Fibroblast of lung (primary cell): ENCODE data around the gene KLHL17. TPM values are rescaled to one million over a fixed set of nuclear protein-coding genes. Genes with fewer than 3 reads are reported as not detected.

Experiments
- DNase-seq, 2 donors: peaks; one replicate each; pipeline versions ENCODE4 v3.0.0 to v3.0.0-alpha.2; 2010; ENCODE audit warnings: low read depth in 2 of 2
- H2AFZ ChIP-seq: 2 replicates; pipeline ENCODE4 v1.5.1; 2012; ENCODE audit warnings: low read length, control low read depth, inconsistent platforms
- H3K27ac ChIP-seq: 2 replicates; pipeline ENCODE4 v1.5.1; 2011; ENCODE audit warnings: low read length, control low read depth; ENCODE audit not compliant: insufficient read depth
- H3K27me3 ChIP-seq: 2 replicates; pipeline ENCODE4 v1.5.1; 2011; ENCODE audit warnings: mild to moderate bottlenecking, low read length; ENCODE audit not compliant: control insufficient read depth, insufficient read depth
- H3K36me3 ChIP-seq: 2 replicates; pipeline ENCODE4 v1.5.1; 2011; ENCODE audit warnings: low read length; ENCODE audit not compliant: control insufficient read depth, insufficient read depth
- H3K4me1 ChIP-seq: 2 replicates; pipeline ENCODE4 v1.5.1; 2011; ENCODE audit warnings: low read length; ENCODE audit not compliant: control insufficient read depth, insufficient read depth; ENCODE audit errors: extremely low read depth
- H3K4me2 ChIP-seq: 2 replicates; pipeline ENCODE4 v1.5.1; 2011; ENCODE audit warnings: low read length, control low read depth; ENCODE audit not compliant: insufficient read depth; ENCODE audit errors: extremely low read depth
- H3K4me3 ChIP-seq, 4 experiments: fragments of 200-600 bp in 1 of 4; sonication (generic) in 1 of 4; replicated peaks in 1 of 4; 2 replicates each; pipeline ENCODE4 v1.5.1; 2011 to 2016; ENCODE audit warnings: low read length in 4 of 4, low read depth in 3 of 4, mild to moderate bottlenecking in 3 of 4, control low read depth in 2 of 4, inconsistent platforms in 1 of 4, mixed read lengths in 1 of 4; ENCODE audit not compliant: insufficient read depth in 1 of 4; ENCODE audit errors: control extremely low read depth in 1 of 4
- H3K79me2 ChIP-seq: 2 replicates; pipeline ENCODE4 v1.5.1; 2012; ENCODE audit warnings: mild to moderate bottlenecking, low read length, inconsistent platforms; ENCODE audit not compliant: control insufficient read depth, insufficient read depth
- H3K9ac ChIP-seq: 2 replicates; pipeline ENCODE4 v1.5.1; 2011; ENCODE audit warnings: mild to moderate bottlenecking, low read length, control low read depth; ENCODE audit not compliant: insufficient read depth
- H3K9me3 ChIP-seq: 2 replicates; pipeline ENCODE4 v1.5.1; 2012; ENCODE audit warnings: low read depth, low read length; ENCODE audit not compliant: control insufficient read depth, insufficient read depth
- H4K20me1 ChIP-seq: 2 replicates; pipeline ENCODE4 v1.5.1; 2011; ENCODE audit warnings: low read length; ENCODE audit not compliant: control insufficient read depth, insufficient read depth; ENCODE audit errors: extremely low read depth
- EZH2 ChIP-seq: IDR thresholded peaks from 2 replicates; pipeline ENCODE4 v1.5.1; 2012; ENCODE audit warnings: low read length, control low read depth, mild to moderate bottlenecking; ENCODE audit errors: missing control alignments
- polyA plus RNA-seq, 2 donors: library from polyadenylated mRNA; depleted of rRNA in 1 of 2; stranded (reverse) in 1 of 2; unstranded in 1 of 2; fragments of >200 nt; gene quantifications; 2 replicates each; pipeline ENCODE4 v1.2.1, GENCODE V29; 2011 to 2012; ENCODE audit warnings: missing spikeins in 1 of 2
- total RNA-seq: library from RNA; depleted of rRNA; stranded (reverse); fragments of >200 nt; gene quantifications from 2 replicates; pipeline ENCODE4 v1.2.1, GENCODE V29; 2014
- TF ChIP-seq, protein P1 (sequence below), 2 donors: IDR thresholded peaks in 1 of 2; conservative IDR thresholded peaks in 1 of 2; 1 replicate in 1 of 2; 2 replicates in 1 of 2; pipeline ENCODE4 v1.5.1; 2011 to 2012; ENCODE audit warnings: low read length in 2 of 2, control low read depth in 1 of 2, inconsistent platforms in 1 of 2, low read depth in 1 of 2, mild to moderate bottlenecking in 1 of 2

Gene KLHL17
- total and polyA plus RNA-seq, 2 donors (not counting 1 experiment from before 2014, with no cell fraction given), result 4.7 to 7.4 TPM

DNA sequence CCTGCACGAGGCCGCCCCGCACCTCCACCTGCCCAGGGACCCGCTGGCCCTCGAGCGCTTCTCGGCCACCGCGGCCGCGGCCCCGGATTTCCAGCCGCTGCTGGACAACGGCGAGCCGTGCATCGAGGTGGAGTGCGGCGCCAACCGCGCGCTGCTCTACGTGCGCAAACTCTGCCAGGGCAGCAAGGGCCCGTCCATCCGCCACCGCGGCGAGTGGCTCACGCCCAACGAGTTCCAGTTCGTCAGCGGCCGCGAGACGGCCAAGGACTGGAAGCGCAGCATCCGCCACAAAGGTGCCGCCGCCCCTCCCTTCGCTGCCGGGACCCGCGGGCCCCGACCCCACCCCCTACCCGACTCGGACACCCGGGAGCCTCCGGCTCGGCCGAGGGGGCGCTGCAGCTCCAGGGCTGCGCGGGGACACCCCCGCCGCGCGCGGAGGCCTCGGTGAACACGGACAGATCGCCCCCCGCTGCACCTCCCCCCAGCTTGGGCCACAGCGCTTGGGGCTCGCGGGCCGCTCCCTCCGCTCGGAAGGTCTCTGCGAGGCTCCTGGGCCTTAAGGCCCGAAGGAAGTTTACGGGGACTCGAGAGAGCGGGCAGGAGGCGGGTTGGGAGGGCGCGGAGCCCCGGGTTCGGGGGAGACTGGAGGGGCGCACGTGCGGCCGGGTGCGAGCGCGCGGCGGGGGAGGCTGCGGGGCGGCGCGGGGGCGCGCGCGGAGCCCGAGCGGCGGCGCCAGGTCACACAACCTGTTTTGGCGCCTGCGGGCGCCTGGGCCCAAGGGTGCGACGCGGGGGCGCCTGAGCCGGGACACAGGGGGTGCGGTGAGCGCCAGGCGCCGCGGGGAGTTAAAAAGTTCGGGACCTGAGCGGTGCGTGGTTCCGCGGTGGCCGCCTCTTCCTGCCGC lies 35.5 kb upstream of the KLHL17 start:
- no peak overlapping the region for H2AFZ ChIP-seq

DNA sequence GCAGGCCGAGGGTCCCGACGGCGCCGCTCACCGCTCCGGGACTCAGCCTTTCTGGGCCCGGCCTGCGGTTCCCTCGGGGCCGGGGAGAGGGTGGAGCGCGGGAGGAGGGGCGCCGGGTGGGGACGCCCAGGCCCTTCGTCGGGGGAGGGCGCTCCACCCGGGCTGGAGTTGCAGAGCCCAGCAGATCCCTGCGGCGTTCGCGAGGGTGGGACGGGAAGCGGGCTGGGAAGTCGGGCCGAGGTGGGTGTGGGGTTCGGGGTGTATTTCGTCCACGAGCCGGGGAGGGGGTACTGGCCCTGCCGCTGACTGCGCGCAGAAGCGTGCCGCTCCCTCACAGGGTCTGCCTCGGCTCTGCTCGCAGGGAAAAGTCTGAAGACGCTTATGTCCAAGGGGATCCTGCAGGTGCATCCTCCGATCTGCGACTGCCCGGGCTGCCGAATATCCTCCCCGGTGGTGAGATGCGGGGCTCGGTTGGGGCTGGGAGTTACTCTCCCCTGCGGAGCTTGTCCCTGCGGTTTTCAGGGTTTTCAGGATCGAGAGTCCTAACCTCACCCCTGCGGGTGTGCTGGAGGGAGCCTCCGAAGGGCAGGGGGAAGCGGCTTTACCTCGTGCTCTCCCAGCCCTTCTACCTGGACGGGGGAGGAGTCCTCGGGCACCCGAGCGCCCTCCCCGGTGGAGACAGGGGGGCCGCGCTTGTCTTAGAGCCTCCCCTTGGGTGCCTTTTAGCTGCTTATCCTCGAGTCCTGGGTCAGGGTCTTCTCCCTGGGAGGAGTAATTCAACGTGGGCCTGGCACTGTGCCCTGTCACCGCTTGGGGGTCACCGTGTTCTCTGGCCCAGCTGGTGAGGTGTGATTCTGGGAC lies 34.6 kb upstream of the KLHL17 start:
- Histone ChIP-seq H3K4me3 (peak overlapping the region in 1 of 4 experiments; percentile 14), H3K27me3 (peaks cover 15% of the 10 kb centered on the region), H3K4me1 (peaks cover 5% of the 10 kb centered on the region), H3K27ac (no peak overlapping the region), H3K9ac (no peak overlapping the region), H2AFZ (no peak overlapping the region), H3K36me3 (no peaks in the 10 kb centered on the region), H4K20me1 (no peaks in the 10 kb centered on the region), H3K9me3 (no peaks in the 10 kb centered on the region), H3K4me2 (no peak overlapping the region), H3K79me2 (no peaks in the 10 kb centered on the region)
- peak; percentile 16 to 73 for DNase-seq
- peak; percentile 93 for TF ChIP-seq EZH2
- TF ChIP-seq, protein P1, sequence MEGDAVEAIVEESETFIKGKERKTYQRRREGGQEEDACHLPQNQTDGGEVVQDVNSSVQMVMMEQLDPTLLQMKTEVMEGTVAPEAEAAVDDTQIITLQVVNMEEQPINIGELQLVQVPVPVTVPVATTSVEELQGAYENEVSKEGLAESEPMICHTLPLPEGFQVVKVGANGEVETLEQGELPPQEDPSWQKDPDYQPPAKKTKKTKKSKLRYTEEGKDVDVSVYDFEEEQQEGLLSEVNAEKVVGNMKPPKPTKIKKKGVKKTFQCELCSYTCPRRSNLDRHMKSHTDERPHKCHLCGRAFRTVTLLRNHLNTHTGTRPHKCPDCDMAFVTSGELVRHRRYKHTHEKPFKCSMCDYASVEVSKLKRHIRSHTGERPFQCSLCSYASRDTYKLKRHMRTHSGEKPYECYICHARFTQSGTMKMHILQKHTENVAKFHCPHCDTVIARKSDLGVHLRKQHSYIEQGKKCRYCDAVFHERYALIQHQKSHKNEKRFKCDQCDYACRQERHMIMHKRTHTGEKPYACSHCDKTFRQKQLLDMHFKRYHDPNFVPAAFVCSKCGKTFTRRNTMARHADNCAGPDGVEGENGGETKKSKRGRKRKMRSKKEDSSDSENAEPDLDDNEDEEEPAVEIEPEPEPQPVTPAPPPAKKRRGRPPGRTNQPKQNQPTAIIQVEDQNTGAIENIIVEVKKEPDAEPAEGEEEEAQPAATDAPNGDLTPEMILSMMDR (conservative IDR thresholded peaks at IDR 0.05 in 1 of 2, IDR thresholded peaks at IDR 0.05 in 1 of 2; ENCODE audit: low read depth in 1 of 2, low read length in 2 of 2), result no peak

More for the DNA sequence above, 35.5 kb upstream of the KLHL17 start:
- Histone ChIP-seq H3K4me2 (peak overlapping the region; percentile 51), H3K27me3 (peaks cover 18% of the 10 kb centered on the region), H4K20me1 (no peaks in the 10 kb centered on the region), H3K27ac (no peak overlapping the region), H3K9ac (no peak overlapping the region), H3K4me1 (peaks cover 7% of the 10 kb centered on the region), H3K4me3 (peak overlapping the region in 2 of 4 experiments; percentile 7 to 40), H3K36me3 (no peaks in the 10 kb centered on the region), H3K79me2 (no peaks in the 10 kb centered on the region), H3K9me3 (no peaks in the 10 kb centered on the region)
- peak; percentile 20 to 64 for DNase-seq
- TF ChIP-seq, protein P1 (conservative IDR thresholded peaks at IDR 0.05 in 1 of 2, IDR thresholded peaks at IDR 0.05 in 1 of 2; ENCODE audit: low read depth in 1 of 2, low read length in 2 of 2), result no peak
- peak; percentile 84 for TF ChIP-seq EZH2

DNA sequence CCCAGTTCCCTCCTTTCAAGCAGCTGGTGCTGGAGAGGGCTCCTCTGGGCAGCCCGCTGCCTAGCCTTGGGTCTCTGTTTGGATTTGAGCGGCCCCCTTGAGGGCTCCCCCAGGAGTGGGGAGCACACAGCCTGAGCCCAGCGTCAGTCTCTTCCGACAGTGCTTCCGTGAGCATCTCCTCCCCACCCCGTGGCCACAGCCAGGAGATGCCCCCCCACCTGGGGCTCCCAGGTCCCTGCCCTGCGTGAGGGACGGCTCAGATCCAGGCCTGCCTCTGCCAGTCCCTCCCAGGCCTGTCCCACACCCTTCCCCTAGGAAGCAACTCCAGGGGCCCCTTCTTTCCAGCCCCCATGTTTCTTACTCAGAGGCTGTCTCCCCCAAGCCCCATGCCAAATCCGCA lies 33.1 kb upstream of the KLHL17 start:
- Histone ChIP-seq H3K79me2 (no peaks in the 10 kb centered on the region), H4K20me1 (no peaks in the 10 kb centered on the region), H3K36me3 (no peaks in the 10 kb centered on the region), H3K27me3 (peaks cover 17% of the 10 kb centered on the region), H3K4me2 (no peak overlapping the region), H3K9ac (no peak overlapping the region), H3K27ac (no peak overlapping the region), H3K9me3 (no peaks in the 10 kb centered on the region), H3K4me3 (no peak overlapping the region), H2AFZ (no peak overlapping the region), H3K4me1 (no peaks in the 10 kb centered on the region)
- no peak for DNase-seq
- TF ChIP-seq, protein P1 (conservative IDR thresholded peaks at IDR 0.05 in 1 of 2, IDR thresholded peaks at IDR 0.05 in 1 of 2; ENCODE audit: low read depth in 1 of 2, low read length in 2 of 2), result no peak
- TF ChIP-seq EZH2, result no peak
